Measurements from ENCODE around the gene DUS2. TPM values are rescaled to one million over a fixed set of nuclear protein-coding genes. Genes with fewer than 3 reads are reported as not detected.

The DUS2 gene
- total and polyA plus RNA-seq, 2 of the 8 experiments (the other 6 are each of a cell fraction or from before 2014, with no cell fraction given) = 17.2 to 27.0 TPM

GRCh38 chr16:67992661-67993206 is 30.4 kb upstream of the DUS2 start (continued):
- TF ChIP-seq SIRT6 (IDR thresholded peaks at IDR 0.05; ENCODE audit: low read length) = no peak
- TF ChIP-seq, protein P1, sequence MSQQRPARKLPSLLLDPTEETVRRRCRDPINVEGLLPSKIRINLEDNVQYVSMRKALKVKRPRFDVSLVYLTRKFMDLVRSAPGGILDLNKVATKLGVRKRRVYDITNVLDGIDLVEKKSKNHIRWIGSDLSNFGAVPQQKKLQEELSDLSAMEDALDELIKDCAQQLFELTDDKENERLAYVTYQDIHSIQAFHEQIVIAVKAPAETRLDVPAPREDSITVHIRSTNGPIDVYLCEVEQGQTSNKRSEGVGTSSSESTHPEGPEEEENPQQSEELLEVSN (IDR thresholded peaks at IDR 0.05) = no peak
- TF ChIP-seq SIN3A (conservative IDR thresholded peaks at IDR 0.05 in 1 of 2, IDR thresholded peaks at IDR 0.05 in 1 of 2; ENCODE audit: low read depth in 1 of 2, low read length in 2 of 2) = no peak
- TF ChIP-seq YY1 (IDR thresholded peaks at IDR 0.05; ENCODE audit: low read depth, low read length) = no peak
- no peak for TF ChIP-seq CREB1 (IDR thresholded peaks at IDR 0.05)
- TF ChIP-seq, protein P2, sequence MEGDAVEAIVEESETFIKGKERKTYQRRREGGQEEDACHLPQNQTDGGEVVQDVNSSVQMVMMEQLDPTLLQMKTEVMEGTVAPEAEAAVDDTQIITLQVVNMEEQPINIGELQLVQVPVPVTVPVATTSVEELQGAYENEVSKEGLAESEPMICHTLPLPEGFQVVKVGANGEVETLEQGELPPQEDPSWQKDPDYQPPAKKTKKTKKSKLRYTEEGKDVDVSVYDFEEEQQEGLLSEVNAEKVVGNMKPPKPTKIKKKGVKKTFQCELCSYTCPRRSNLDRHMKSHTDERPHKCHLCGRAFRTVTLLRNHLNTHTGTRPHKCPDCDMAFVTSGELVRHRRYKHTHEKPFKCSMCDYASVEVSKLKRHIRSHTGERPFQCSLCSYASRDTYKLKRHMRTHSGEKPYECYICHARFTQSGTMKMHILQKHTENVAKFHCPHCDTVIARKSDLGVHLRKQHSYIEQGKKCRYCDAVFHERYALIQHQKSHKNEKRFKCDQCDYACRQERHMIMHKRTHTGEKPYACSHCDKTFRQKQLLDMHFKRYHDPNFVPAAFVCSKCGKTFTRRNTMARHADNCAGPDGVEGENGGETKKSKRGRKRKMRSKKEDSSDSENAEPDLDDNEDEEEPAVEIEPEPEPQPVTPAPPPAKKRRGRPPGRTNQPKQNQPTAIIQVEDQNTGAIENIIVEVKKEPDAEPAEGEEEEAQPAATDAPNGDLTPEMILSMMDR (IDR thresholded peaks at IDR 0.05; ENCODE audit: control extremely low read depth in 1 of 3, insufficient read depth in 1 of 3, low read depth in 1 of 3, low read length in 3 of 3) = no peak

All from H1 (cell line).